Epidermal melanocyte (primary cell): Measurements from ENCODE around the gene ZNF814.
A peak's percentile ranks its signal among the peaks of the same experiment; 100 is the strongest.
"Not testable (repeated sequence)": the region's sequence is repeated elsewhere in the genome, so short reads cannot be mapped to it uniquely, and the experiment has no call there.

Experiments used
- DNase-seq: peaks from one replicate; pipeline ENCODE4 v3.0.0; 2011; ENCODE audit warnings: low spot score; ENCODE audit not compliant: insufficient read length

ZNF814 gene

GRCh38 chr19:57817976-57818375 lies 70.9 kb downstream of the ZNF814 start:
- no peak for DNase-seq

GRCh38 chr19:57816652-57817051 lies 72.2 kb downstream of the ZNF814 start:
- DNase-seq: no peak

GRCh38 chr19:57815247-57816075 lies 73.4 kb downstream of the ZNF814 start:
- no peak for DNase-seq

GRCh38 chr19:57814505-57815246 lies 74.2 kb downstream of the ZNF814 start, which contains the start of gene ZNF552:
Gene ZNF552, minus strand, starts transcription at chr19:57814913. Its CDS starts 170 bp downstream, at chr19:57814743.
- DNase-seq: peak; percentile 76

- no peak for DNase-seq
Measured at GRCh38 chr19:57813919-57814504, 74.8 kb downstream of the ZNF814 start.

- not testable (repeated sequence) for DNase-seq
Measured at GRCh38 chr19:57812975-57813820, 75.6 kb downstream of the ZNF814 start.

- DNase-seq: no peak
Measured at GRCh38 chr19:57812226-57812625, 76.6 kb downstream of the ZNF814 start.

- DNase-seq: not testable (repeated sequence)
Measured at GRCh38 chr19:57810410-57811295, 78.2 kb downstream of the ZNF814 start.

- no peak for DNase-seq
Measured at GRCh38 chr19:57807541-57807940, 81.3 kb downstream of the ZNF814 start.

- no peak for DNase-seq
Measured at GRCh38 chr19:57803594-57804325, 85.1 kb downstream of the ZNF814 start.

GRCh38 chr19:57803265-57803593 lies 85.6 kb downstream of the ZNF814 start:
- DNase-seq: no peak

GRCh38 chr19:57802269-57802668 lies 86.6 kb downstream of the ZNF814 start:
- DNase-seq: no peak

GRCh38 chr19:57800696-57801095 lies 88.1 kb downstream of the ZNF814 start:
- DNase-seq: no peak
